AG04450 (cell line): ENCODE results near the gene TMC1. TPM values are rescaled to one million over a fixed set of nuclear protein-coding genes. Genes with fewer than 3 reads are reported as not detected.
"Not testable (repeated sequence)": the region's sequence is repeated elsewhere in the genome, so short reads cannot be mapped to it uniquely, and the experiment has no call there.

Experiments
- CTCF ChIA-PET: fragments of 300-600, 350-600 bp; formaldehyde crosslinking; extraction: SDS; loops from one replicate; lab custom pipeline; 2022; ENCODE audit warnings: antibody characterized with exemption, inconsistent platforms; lab: Charles Lee
- POLR2A ChIA-PET: fragments of 350-600 bp; formaldehyde crosslinking; extraction: SDS; loops from one replicate; lab custom pipeline; 2021; ENCODE audit warnings: antibody characterized with exemption, inconsistent platforms; lab: Yijun Ruan, JAX
- DNase-seq: peaks from one replicate; pipeline ENCODE4 v3.0.0-alpha.2; 2011; ENCODE audit warnings: low read depth, low spot score
- H3K27ac ChIP-seq: one replicate; pipeline ENCODE4 v1.5.1; 2012; ENCODE audit warnings: low read depth, low read length, control low read depth
- H3K27me3 ChIP-seq: one replicate; pipeline ENCODE4 v1.6.0; 2012; ENCODE audit warnings: low read length; ENCODE audit not compliant: control insufficient read depth, insufficient read depth
- H3K4me3 ChIP-seq: 2 replicates; pipeline ENCODE4 v1.5.1; 2011; ENCODE audit warnings: mild to moderate bottlenecking, low read depth, low read length, control low read depth
- H3K9me3 ChIP-seq: 2 replicates; pipeline ENCODE4 v1.5.1; 2012; ENCODE audit warnings: low read length; ENCODE audit not compliant: control insufficient read depth, insufficient read depth
- polyA plus RNA-seq: library from polyadenylated mRNA; depleted of rRNA; stranded (reverse); fragments of >200 nt; gene quantifications from 2 replicates; pipeline ENCODE4 v1.2.3, GENCODE V29; 2011
- TF ChIP-seq, protein P1 (sequence below): IDR thresholded peaks from 2 replicates; pipeline ENCODE4 v1.5.1; 2011; ENCODE audit warnings: low read depth, low read length, control low read depth, inconsistent platforms

TMC1 gene
- polyA plus RNA-seq, 1 experiment: not detected

DNA sequence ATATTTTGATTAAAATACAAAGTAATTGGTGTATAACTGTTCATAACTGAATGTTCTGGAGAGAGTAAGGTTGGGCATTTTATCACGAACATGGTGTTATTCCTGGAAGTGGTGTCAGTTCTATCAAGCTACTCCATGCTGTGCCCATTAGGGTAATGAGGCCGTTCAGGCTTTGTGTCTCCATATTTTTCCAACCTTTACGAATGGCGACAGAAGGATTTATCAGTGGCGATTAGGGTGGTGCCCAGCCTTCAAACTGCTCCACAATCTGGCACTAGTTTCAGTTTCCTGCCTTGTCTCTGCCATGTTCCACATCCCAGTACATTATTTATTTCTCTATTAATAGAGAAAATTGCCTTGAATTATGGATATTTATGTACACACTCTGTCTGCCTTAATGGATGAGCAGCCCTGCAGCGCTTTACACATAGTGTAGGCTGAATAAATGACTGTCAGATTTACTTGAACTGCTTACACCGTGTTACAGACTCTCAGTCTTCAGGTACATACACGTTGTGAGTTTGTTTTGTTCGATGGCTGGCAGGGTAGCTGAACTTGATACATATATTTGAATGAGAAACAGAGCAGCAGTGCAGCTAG is 23.9 kb upstream of the TMC1 start:
- no peaks in the 10 kb centered on the region for H3K9me3 ChIP-seq
- ChIA-PET POLR2A (no interaction called here), CTCF (interaction anchor here (1.1 kb wide), 1 partner anchor 13 kb away, joined by 4 read pairs; no protein-coding TSS in a partner anchor)
- no peak overlapping the region for H3K27ac ChIP-seq
- no peak for DNase-seq
- TF ChIP-seq, protein P1, sequence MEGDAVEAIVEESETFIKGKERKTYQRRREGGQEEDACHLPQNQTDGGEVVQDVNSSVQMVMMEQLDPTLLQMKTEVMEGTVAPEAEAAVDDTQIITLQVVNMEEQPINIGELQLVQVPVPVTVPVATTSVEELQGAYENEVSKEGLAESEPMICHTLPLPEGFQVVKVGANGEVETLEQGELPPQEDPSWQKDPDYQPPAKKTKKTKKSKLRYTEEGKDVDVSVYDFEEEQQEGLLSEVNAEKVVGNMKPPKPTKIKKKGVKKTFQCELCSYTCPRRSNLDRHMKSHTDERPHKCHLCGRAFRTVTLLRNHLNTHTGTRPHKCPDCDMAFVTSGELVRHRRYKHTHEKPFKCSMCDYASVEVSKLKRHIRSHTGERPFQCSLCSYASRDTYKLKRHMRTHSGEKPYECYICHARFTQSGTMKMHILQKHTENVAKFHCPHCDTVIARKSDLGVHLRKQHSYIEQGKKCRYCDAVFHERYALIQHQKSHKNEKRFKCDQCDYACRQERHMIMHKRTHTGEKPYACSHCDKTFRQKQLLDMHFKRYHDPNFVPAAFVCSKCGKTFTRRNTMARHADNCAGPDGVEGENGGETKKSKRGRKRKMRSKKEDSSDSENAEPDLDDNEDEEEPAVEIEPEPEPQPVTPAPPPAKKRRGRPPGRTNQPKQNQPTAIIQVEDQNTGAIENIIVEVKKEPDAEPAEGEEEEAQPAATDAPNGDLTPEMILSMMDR: no peak
- H3K4me3 ChIP-seq: no peak overlapping the region
- H3K27me3 ChIP-seq: no peaks in the 10 kb centered on the region

DNA sequence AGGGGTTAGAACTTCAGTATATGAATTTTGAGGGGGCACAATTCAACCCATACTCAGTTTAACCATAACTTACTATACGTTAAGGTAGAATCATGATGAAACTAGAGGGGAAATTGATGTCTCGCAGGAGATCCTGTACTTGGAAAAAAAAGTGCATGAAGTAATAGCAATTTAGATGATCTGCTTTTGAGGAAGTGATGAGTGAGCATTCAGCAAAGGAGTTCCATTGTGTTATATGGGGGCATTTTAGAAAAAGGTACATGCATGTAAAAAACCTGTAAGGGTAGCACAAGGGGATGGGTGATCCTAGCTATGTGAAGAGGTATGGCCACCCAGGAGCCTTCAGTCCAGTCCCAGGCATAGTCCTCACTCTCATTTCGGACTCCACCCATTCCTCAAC is 14.8 kb upstream of the TMC1 start:
- POLR2A ChIA-PET: no interaction called here
- Histone ChIP-seq H3K9me3 (no peaks in the 10 kb centered on the region), H3K4me3 (no peak overlapping the region), H3K27me3 (no peaks in the 10 kb centered on the region), H3K27ac (no peak overlapping the region)
- TF ChIP-seq, protein P1: no peak
- no peak for DNase-seq
- CTCF ChIA-PET: no interaction called here

DNA sequence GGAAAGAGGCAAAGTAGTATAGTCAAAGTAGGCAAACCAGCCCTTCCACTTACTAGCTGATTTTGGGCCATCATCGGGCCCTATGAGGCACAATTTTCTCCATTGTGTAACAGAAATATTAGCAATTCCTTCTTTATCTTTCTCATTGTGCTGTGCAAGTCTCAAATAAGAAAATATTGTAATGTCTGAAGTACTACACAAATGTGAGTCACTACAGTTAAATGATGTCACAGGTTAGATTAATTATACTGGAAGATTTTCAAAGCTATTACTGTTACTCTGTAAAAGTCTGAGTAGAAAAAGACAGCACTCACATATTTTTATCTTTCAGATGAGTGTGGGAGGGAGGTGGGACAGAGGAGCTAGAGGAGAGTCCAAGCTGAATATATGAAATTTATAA is 12.4 kb upstream of the TMC1 start:
- POLR2A ChIA-PET: no interaction called here
- TF ChIP-seq, protein P1: no peak
- no peaks in the 10 kb centered on the region for H3K27me3 ChIP-seq
- H3K9me3 ChIP-seq: no peaks in the 10 kb centered on the region
- no peak for DNase-seq
- no peak overlapping the region for H3K4me3 ChIP-seq
- H3K27ac ChIP-seq: no peak overlapping the region
- CTCF ChIA-PET: interaction anchor here (0.7 to 1.2 kb wide), 2 partner anchors 10 to 143 kb away, joined by 3 read pairs; partner anchors contain the start of gene ZFAND5

DNA sequence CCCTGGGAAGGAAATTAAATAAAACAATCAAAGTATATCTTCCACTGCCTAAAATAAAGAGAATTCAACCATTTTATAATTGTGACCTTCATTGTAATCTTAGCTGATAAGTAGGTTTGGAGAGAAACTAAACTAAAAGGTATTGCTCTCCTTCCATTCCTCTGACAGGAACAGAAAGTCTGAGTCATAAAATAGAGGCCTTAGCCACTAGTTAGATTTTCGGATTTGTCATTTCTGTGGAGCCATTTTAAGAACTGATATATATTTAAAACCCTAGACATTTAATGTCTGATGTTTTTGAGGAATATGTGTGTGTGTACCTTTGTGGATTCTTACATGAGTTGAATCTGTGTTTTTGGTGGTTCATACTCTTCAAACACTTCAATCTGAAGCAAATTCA is 11.8 kb upstream of the TMC1 start:
- Histone ChIP-seq H3K4me3 (no peak overlapping the region), H3K9me3 (no peaks in the 10 kb centered on the region), H3K27me3 (no peaks in the 10 kb centered on the region), H3K27ac (no peak overlapping the region)
- CTCF ChIA-PET: interaction anchor here (0.7 to 1.2 kb wide), 3 partner anchors 9 to 144 kb away, joined by 3 to 4 read pairs (median 3); partner anchors contain the start of gene ZFAND5
- POLR2A ChIA-PET: no interaction called here
- no peak for DNase-seq
- TF ChIP-seq, protein P1: no peak

DNA sequence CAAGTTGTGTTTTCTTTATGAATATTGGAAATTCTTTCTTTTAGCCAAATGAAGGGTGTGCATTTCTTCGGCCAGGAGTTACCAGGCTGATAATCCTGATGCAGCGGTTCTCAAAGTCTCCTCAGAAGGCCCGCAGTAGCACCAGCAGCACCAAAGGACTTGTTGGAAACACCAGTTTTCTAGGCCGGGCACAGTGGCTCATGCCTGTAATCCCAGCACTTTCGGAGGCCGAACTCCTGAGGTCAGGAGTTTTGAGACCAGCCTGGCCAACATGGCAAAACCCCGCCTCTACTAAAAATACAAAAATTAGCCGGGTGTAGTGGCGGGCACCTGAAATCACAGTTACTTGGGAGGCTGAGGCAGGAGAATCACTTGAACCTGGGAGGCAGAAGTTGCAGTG is 397 bp upstream of the TMC1 start:
- POLR2A ChIA-PET, H3K27ac ChIP-seq, CTCF ChIA-PET, DNase-seq, H3K27me3 ChIP-seq, H3K9me3 ChIP-seq, H3K4me3 ChIP-seq: not testable (repeated sequence)
